Erythroblast (primary cell): ENCODE results near the gene PLA2G1B.

Experiments used
- GATA1 ChIP-seq: IDR thresholded peaks from 2 replicates; pipeline ENCODE4 v1.6.1; 2011; ENCODE audit warnings: low read depth, mild to moderate bottlenecking, control low read depth, low read length, moderate library complexity
- POLR2A ChIP-seq: IDR thresholded peaks from 2 replicates; pipeline ENCODE4 v1.6.1; 2011; ENCODE audit warnings: mild to moderate bottlenecking, low read length

DNA sequence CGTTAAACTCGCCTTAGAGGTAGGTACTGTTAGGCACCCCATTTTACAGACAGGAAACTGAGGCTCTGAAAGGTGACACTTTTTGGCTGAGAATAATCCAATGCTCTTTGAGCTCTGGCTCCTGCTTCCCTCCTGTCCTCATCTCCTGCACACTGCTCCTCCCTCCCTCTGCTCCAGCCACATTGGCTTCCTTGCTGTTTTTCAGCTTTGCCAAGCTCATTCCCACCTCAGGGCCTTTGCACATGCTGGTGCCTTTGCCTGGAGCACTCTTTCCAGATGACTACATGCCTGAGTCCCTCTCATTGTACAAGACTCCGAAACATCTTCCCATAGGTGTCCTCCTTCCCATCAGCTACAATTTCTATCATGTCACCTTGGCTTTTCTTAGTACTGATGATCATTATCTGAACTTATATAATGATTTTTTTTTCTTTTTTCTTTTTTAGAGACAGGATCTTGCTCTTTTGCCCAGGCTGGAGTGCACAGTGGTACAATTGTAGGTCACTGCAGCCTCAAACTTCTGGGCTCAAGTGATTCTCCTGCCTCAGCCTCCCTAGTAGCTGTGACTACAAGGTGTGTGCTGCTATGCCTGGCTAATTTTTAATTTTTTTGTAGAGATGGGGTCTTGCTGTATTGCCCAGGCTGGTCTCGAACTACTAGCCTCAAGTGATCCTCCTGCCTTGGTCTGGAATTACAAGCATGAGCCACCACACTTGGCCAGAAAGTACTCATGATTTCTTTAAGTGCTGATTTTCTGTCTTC lies 26.2 kb upstream of the PLA2G1B start:
- TF ChIP-seq POLR2A: no peak
- no peak for TF ChIP-seq GATA1
